Measurements from ENCODE around the gene CD200.

- TF ChIP-seq POLR2AphosphoS5 (IDR thresholded peaks at IDR 0.05; ENCODE audit: low read depth): no peak
- no peak for TF ChIP-seq EZH2phosphoT487 (IDR thresholded peaks at IDR 0.05; ENCODE audit: unreplicated experiment)
- TF ChIP-seq CTCF (conservative IDR thresholded peaks at IDR 0.05; ENCODE audit: low read depth in 2 of 2): no peak
- no peak for TF ChIP-seq REST (IDR thresholded peaks at IDR 0.05; ENCODE audit: unreplicated experiment)
- no peak for TF ChIP-seq EZH2 (IDR thresholded peaks at IDR 0.05; ENCODE audit: low read depth, unreplicated experiment)
- TF ChIP-seq CREB1 (CRISPR knock-in tag; IDR thresholded peaks at IDR 0.05; ENCODE audit: low read depth): no peak
- TF ChIP-seq ZNF331 (CRISPR knock-in tag; IDR thresholded peaks at IDR 0.05; ENCODE audit: low read depth): no peak
- no peak for TF ChIP-seq ZNF114 (CRISPR knock-in tag; IDR thresholded peaks at IDR 0.05)
Observed at GRCh38 chr3:112353365-112353764, 20.4 kb downstream of the CD200 start.
